A673 (cell line): ENCODE measurements around the gene MLST8. TPM values are rescaled to one million over a fixed set of nuclear protein-coding genes. Genes with fewer than 3 reads are reported as not detected.

Experiments
- Bru-seq: library from RNA; stranded (reverse); fragments of 400-500 nt; gene quantifications from one replicate; lab custom pipeline; 2021; lab: Mats Ljungman, UMichigan
- BruChase-seq, 2 experiments: library from RNA; stranded (reverse); fragments of 400-500 nt; gene quantifications; one replicate each; lab custom pipeline; 2021; lab: Mats Ljungman, UMichigan
- BruUV-seq: library from RNA; stranded (reverse); fragments of 400-500 nt; replicated peaks from 2 replicates; lab custom pipeline; 2021; lab: Mats Ljungman, UMichigan
- CTCF ChIA-PET: fragments of 300-600 bp; sonication (Branson Sonifier 250); formaldehyde crosslinking; loops from one replicate; lab custom pipeline; 2022; ENCODE audit warnings: antibody characterized with exemption; lab: Charles Lee
- POLR2A ChIA-PET: fragments of 300-600 bp; sonication (Branson Sonifier 250); formaldehyde crosslinking; loops from one replicate; lab custom pipeline; 2022; ENCODE audit warnings: antibody characterized with exemption; ENCODE audit not compliant: low non-redundant PET; lab: Charles Lee
- DNase-seq: peaks from one replicate; pipeline ENCODE4 v3.0.0-alpha.2; 2015; ENCODE audit warnings: low spot score
- H3K27ac ChIP-seq: fragments of 200-600 bp; sonication (generic); 2 replicates; pipeline ENCODE4 v1.5.1; 2016; ENCODE audit warnings: mixed run types, low read depth, mild to moderate bottlenecking, mixed read lengths, antibody characterized with exemption, low read length; ENCODE audit not compliant: poor library complexity, severe bottlenecking
- H3K27me3 ChIP-seq: fragments of 200-600 bp; sonication (generic); replicated peaks from 2 replicates; pipeline ENCODE4 v1.6.1; 2017; ENCODE audit warnings: mixed run types, low read depth, mild to moderate bottlenecking, mixed read lengths, antibody characterized with exemption, low read length; ENCODE audit not compliant: insufficient read depth, poor library complexity
- H3K36me3 ChIP-seq: fragments of 200-600 bp; sonication (generic); 2 replicates; pipeline ENCODE4 v1.6.1; 2016; ENCODE audit warnings: mixed run types, mild to moderate bottlenecking, mixed read lengths, antibody characterized with exemption, low read length; ENCODE audit not compliant: insufficient read depth, poor library complexity, severe bottlenecking
- H3K4me1 ChIP-seq: fragments of 200-600 bp; sonication (generic); 2 replicates; pipeline ENCODE4 v1.6.1; 2017; ENCODE audit warnings: mixed run types, mild to moderate bottlenecking, mixed read lengths, antibody characterized with exemption, low read length; ENCODE audit not compliant: insufficient read depth, poor library complexity, severe bottlenecking
- H3K4me3 ChIP-seq: fragments of 200-600 bp; sonication (generic); 2 replicates; pipeline ENCODE4 v1.5.1; 2016; ENCODE audit warnings: low read depth, mixed run types, mild to moderate bottlenecking, mixed read lengths, low read length; ENCODE audit not compliant: poor library complexity, severe bottlenecking
- H3K9me3 ChIP-seq: fragments of 200-600 bp; sonication (generic); 2 replicates; pipeline ENCODE4 v1.6.1; 2016; ENCODE audit warnings: mixed run types, low read depth, mild to moderate bottlenecking, mixed read lengths, antibody characterized with exemption, low read length; ENCODE audit not compliant: poor library complexity, severe bottlenecking
- EZH2 ChIP-seq: fragments of 200-600 bp; sonication (generic); IDR thresholded peaks from 2 replicates; pipeline ENCODE4 v1.6.1; 2017; ENCODE audit warnings: borderline replicate concordance, low read depth, mild to moderate bottlenecking, mixed read lengths, antibody characterized with exemption, low read length; ENCODE audit not compliant: poor library complexity, severe bottlenecking
- intact Hi-C: fragments of 100-400 bp; cut with micrococcal nuclease; formaldehyde crosslinking; loops from one replicate; pipeline ENCODE4 v1.10.0; 2022; ENCODE audit not compliant: unreplicated experiment
- long read RNA-seq: library from polyadenylated mRNA; stranded (forward); transcript quantifications from one replicate; pipeline ENCODE4 v2.0.0, GENCODE V29; 2022
- total RNA-seq: library from RNA; stranded (reverse); gene quantifications from 2 replicates; pipeline ENCODE4 v1.2.3, GENCODE V29; 2021
- TF ChIP-seq, protein P1 (sequence below): fragments of 300-800, 200-600 bp; sonication (generic); conservative IDR thresholded peaks from 2 replicates; pipeline ENCODE4 v1.5.1; 2017; ENCODE audit warnings: low read depth, mild to moderate bottlenecking, antibody characterized with exemption, low read length, moderate library complexity, mixed read lengths

MLST8 gene, protein sequence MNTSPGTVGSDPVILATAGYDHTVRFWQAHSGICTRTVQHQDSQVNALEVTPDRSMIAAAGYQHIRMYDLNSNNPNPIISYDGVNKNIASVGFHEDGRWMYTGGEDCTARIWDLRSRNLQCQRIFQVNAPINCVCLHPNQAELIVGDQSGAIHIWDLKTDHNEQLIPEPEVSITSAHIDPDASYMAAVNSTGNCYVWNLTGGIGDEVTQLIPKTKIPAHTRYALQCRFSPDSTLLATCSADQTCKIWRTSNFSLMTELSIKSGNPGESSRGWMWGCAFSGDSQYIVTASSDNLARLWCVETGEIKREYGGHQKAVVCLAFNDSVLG
- total RNA-seq = 58.3 and 58.8 TPM in 2 replicates
- Bru-seq, nascent RNA = percentile 53 among the genes with signal in this experiment
- percentile 55 among the genes with signal in this experiment for BruChase-seq, experiment 1, labeled RNA remaining after a 2-hour chase
- BruChase-seq, experiment 2, labeled RNA remaining after a 6-hour chase = percentile 71 among the genes with signal in this experiment
- long read RNA-seq, transcript MLST8-215 (9 exons, 1,861 nt) = minor isoform, 21 of 177 reads
- long read RNA-seq, transcript MLST8-230 (8 exons, 2,116 nt) = minor isoform, 10 of 177 reads
- long read RNA-seq, transcript MLST8-203 (9 exons, 1,691 nt) = minor isoform, 41 of 177 reads
- long read RNA-seq, transcript MLST8-232 (9 exons, 1,870 nt) = major isoform, 55 of 177 reads
- long read RNA-seq, partial matches to known transcripts = 7 of 177 reads
- long read RNA-seq, other reads (novel, unspliced or antisense) = 31 of 177 reads

- intact Hi-C loops = no loop called here
- POLR2A ChIA-PET = interaction anchor here (0.6 to 0.7 kb wide), 2 partner anchors 50 to 254 kb away, joined by 3 to 4 read pairs; partner anchors contain the start of gene TRAF7
- Histone ChIP-seq H3K4me3 (peak within 1 kb of the TSS; percentile 74), H3K36me3 (peaks cover 31% of the 10 kb centered on the region), H3K4me1 (peaks cover 14% of the 10 kb centered on the region), H3K27me3 (no peaks in the 10 kb centered on the region), H3K9me3 (no peaks in the 10 kb centered on the region), H3K27ac (peak within 1 kb of the TSS; percentile 92)
- TF ChIP-seq EZH2 = no peak
- TF ChIP-seq, protein P1, sequence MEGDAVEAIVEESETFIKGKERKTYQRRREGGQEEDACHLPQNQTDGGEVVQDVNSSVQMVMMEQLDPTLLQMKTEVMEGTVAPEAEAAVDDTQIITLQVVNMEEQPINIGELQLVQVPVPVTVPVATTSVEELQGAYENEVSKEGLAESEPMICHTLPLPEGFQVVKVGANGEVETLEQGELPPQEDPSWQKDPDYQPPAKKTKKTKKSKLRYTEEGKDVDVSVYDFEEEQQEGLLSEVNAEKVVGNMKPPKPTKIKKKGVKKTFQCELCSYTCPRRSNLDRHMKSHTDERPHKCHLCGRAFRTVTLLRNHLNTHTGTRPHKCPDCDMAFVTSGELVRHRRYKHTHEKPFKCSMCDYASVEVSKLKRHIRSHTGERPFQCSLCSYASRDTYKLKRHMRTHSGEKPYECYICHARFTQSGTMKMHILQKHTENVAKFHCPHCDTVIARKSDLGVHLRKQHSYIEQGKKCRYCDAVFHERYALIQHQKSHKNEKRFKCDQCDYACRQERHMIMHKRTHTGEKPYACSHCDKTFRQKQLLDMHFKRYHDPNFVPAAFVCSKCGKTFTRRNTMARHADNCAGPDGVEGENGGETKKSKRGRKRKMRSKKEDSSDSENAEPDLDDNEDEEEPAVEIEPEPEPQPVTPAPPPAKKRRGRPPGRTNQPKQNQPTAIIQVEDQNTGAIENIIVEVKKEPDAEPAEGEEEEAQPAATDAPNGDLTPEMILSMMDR = no peak; the same call in 1 of the 2 replicates
- CTCF ChIA-PET = interaction anchor here (0.6 kb wide), 1 partner anchor 20 kb away, joined by 4 read pairs; no protein-coding TSS in a partner anchor
- no TSS peak for BruUV-seq
- DNase-seq = peak; percentile 92
These were observed at the start of gene MLST8 for GRCh38 chr16:2205104-2205966. Gene MLST8 (plus strand): TSS chr16:2205454. CDS start chr16:2206086, 632 bp downstream.

GRCh38 chr16:2155977-2156848 lies 49.0 kb upstream of the MLST8 start:
- BruUV-seq = TSS peak; percentile 76
- Histone ChIP-seq H3K9me3 (no peaks in the 10 kb centered on the region), H3K27me3 (no peaks in the 10 kb centered on the region), H3K36me3 (peaks cover 37% of the 10 kb centered on the region), H3K4me3 (peak overlapping the region; percentile 91), H3K4me1 (peaks cover 48% of the 10 kb centered on the region), H3K27ac (peak overlapping the region; percentile 72)
- ChIA-PET CTCF (no interaction called here), POLR2A (interaction anchor here (0.6 to 1.1 kb wide), 9 partner anchors 9 to 985 kb away, joined by 3 to 10 read pairs (median 4); partner anchors contain the start of gene NPW)
- TF ChIP-seq, protein P1 = no peak
- TF ChIP-seq EZH2 = no peak
- peak; percentile 41 for DNase-seq
- intact Hi-C loops = loop anchor here (5.0 kb wide), 1 partner anchor 66 kb away; the partner anchor contains the start of gene E4F1
